HepG2 (cell line): ENCODE measurements around the gene RPS6KA5. TPM values are rescaled to one million over a fixed set of nuclear protein-coding genes. Genes with fewer than 3 reads are reported as not detected.

Experiments used
- AHDC1 ChIP-seq: sonication (generic); formaldehyde crosslinking; IDR thresholded peaks from 2 replicates; pipeline ENCODE4 v1.5.1; 2020; ENCODE audit warnings: mild to moderate bottlenecking, missing genetic modification reagents, borderline replicate concordance
- CCDC6 ChIP-seq: sonication (generic); formaldehyde crosslinking; IDR thresholded peaks from 2 replicates; pipeline ENCODE4 v1.8.1; 2022; ENCODE audit warnings: mild to moderate bottlenecking, missing genetic modification reagents, moderate library complexity
- GRHL1 ChIP-seq: sonication (generic); formaldehyde crosslinking; conservative IDR thresholded peaks from 2 replicates; pipeline ENCODE4 v1.8.0; 2022; ENCODE audit warnings: missing genetic modification reagents
- HDAC6 ChIP-seq: fragments of 200-600 bp; sonication (generic); IDR thresholded peaks from 2 replicates; pipeline ENCODE4 v1.7.0; 2017; ENCODE audit warnings: mild to moderate bottlenecking, antibody characterized with exemption, low read length, low read depth
- HMG20A ChIP-seq: IDR thresholded peaks from 2 replicates; pipeline ENCODE4 v1.6.1; 2016; ENCODE audit warnings: borderline replicate concordance
- HNF4A ChIP-seq: sonication (generic); formaldehyde crosslinking; IDR thresholded peaks from 2 replicates; pipeline ENCODE4 v1.4.0; 2020; ENCODE audit warnings: missing genetic modification reagents
- HOXA9 ChIP-seq: sonication (generic); formaldehyde crosslinking; IDR thresholded peaks from 2 replicates; pipeline ENCODE4 v1.8.1; 2022; ENCODE audit warnings: missing genetic modification reagents, mild to moderate bottlenecking, moderate library complexity, borderline replicate concordance
- ISX ChIP-seq: sonication (generic); formaldehyde crosslinking; conservative IDR thresholded peaks from 2 replicates; pipeline ENCODE4 v1.5.0; 2020; ENCODE audit warnings: missing genetic modification reagents
- KLF13 ChIP-seq: sonication (generic); formaldehyde crosslinking; IDR thresholded peaks from 2 replicates; pipeline ENCODE4 v1.4.0; 2020; ENCODE audit warnings: mild to moderate bottlenecking, missing genetic modification reagents
- MYPOP ChIP-seq: sonication (generic); formaldehyde crosslinking; IDR thresholded peaks from 2 replicates; pipeline ENCODE4 v1.8.1; 2023; ENCODE audit warnings: mild to moderate bottlenecking, moderate library complexity, missing genetic modification reagents
- PCBP1 ChIP-seq: fragments of 200-400 bp; formaldehyde crosslinking; IDR thresholded peaks from 2 replicates; pipeline ENCODE4 v1.6.1; 2017; ENCODE audit warnings: mild to moderate bottlenecking, low read depth, low read length, borderline replicate concordance
- RBM22 ChIP-seq: fragments of 200-400 bp; formaldehyde crosslinking; optimal IDR thresholded peaks from 2 replicates; pipeline ENCODE3; 2017; ENCODE audit warnings: mild to moderate bottlenecking, low read length, moderate library complexity
- RXRB ChIP-seq: IDR thresholded peaks from 2 replicates; pipeline ENCODE4 v1.6.1; 2016; ENCODE audit warnings: borderline replicate concordance, missing genetic modification reagents, missing compliant biosample characterization
- SALL1 ChIP-seq: sonication (generic); formaldehyde crosslinking; IDR thresholded peaks from 2 replicates; pipeline ENCODE4 v1.8.0; 2022; ENCODE audit warnings: mild to moderate bottlenecking, missing genetic modification reagents
- TSC22D2 ChIP-seq: sonication (generic); formaldehyde crosslinking; IDR thresholded peaks from 2 replicates; pipeline ENCODE4 v1.5.1; 2020; ENCODE audit warnings: missing genetic modification reagents, mild to moderate bottlenecking, borderline replicate concordance
- UBTF ChIP-seq: sonication (generic); formaldehyde crosslinking; IDR thresholded peaks from 2 replicates; pipeline ENCODE4 v1.4.0; 2020; ENCODE audit warnings: mild to moderate bottlenecking, missing genetic modification reagents
- ZBTB3 ChIP-seq: sonication (generic); formaldehyde crosslinking; IDR thresholded peaks from 2 replicates; pipeline ENCODE4 v1.4.0; 2020; ENCODE audit warnings: low read depth, mild to moderate bottlenecking, moderate library complexity, missing genetic modification reagents, borderline replicate concordance
- ZFAT ChIP-seq: sonication (generic); formaldehyde crosslinking; conservative IDR thresholded peaks from 2 replicates; pipeline ENCODE4 v1.8.1; 2023; ENCODE audit warnings: missing genetic modification reagents, inconsistent platforms
- ZNF383 ChIP-seq: sonication (generic); formaldehyde crosslinking; IDR thresholded peaks from 2 replicates; pipeline ENCODE4 v1.4.0; 2020; ENCODE audit warnings: missing genetic modification reagents, mild to moderate bottlenecking, borderline replicate concordance
- polyA plus RNA-seq, 8 experiments: library from polyadenylated mRNA; depleted of rRNA in 3 of 8; stranded (reverse) in 7 of 8; unstranded in 1 of 8; fragments of >200 nt; fragmentation: Illumina TruSeq in 4 of 8; extraction: Trizol in 4 of 8; gene quantifications; 2 replicates each; pipeline versions ENCODE4 v1.2.1 to v1.2.3, GENCODE V29; 2011 to 2016; ENCODE audit warnings: low read depth in 4 of 8, missing spikeins in 1 of 8, mixed read lengths in 1 of 8; ENCODE audit not compliant: insufficient read depth in 1 of 8
- total RNA-seq, 5 experiments: library from RNA; depleted of rRNA; stranded (reverse); fragments of >200 nt; fragmentation: Illumina TruSeq; extraction: Trizol; gene quantifications; 2 replicates each; pipeline ENCODE4 v1.2.3, GENCODE V29; 2016; ENCODE audit warnings: low read depth in 1 of 5

RPS6KA5 gene
- total and polyA plus RNA-seq, 2 of the 13 experiments (the other 11 are each of a cell fraction or from before 2014, with no cell fraction given), result 0.50 to 0.58 TPM

- TF ChIP-seq UBTF (0 out of 2 replicates have a peak, but pooled peaks have one; percentile 9), PCBP1 (no peak), ZNF383 (no peak), MYPOP (CRISPR knock-in tag) (peak; percentile 69; the same call in 1 of the 2 replicates), HOXA9 (no peak), RXRB (no peak), ZBTB3 (CRISPR knock-in tag) (no peak), HNF4A (CRISPR knock-in tag) (no peak), CCDC6 (CRISPR knock-in tag) (0 out of 2 replicates have a peak, but pooled peaks have one; percentile 32), GRHL1 (CRISPR knock-in tag) (no peak), ISX (CRISPR knock-in tag) (no peak), SALL1 (CRISPR knock-in tag) (peak; percentile 64), AHDC1 (CRISPR knock-in tag) (no peak), RBM22 (no peak), HDAC6 (no peak), HMG20A (CRISPR knock-in tag) (no peak), ZFAT (CRISPR knock-in tag) (no peak), TSC22D2 (no peak), KLF13 (CRISPR knock-in tag) (no peak)
Measured at GRCh38 chr14:90827919-90828610, 232.4 kb downstream of the RPS6KA5 start (continued).
